Measurements from ENCODE around the gene CHST9. TPM values are rescaled to one million over a fixed set of nuclear protein-coding genes. Genes with fewer than 3 reads are reported as not detected.
"Not testable (repeated sequence)": the region's sequence is repeated elsewhere in the genome, so short reads cannot be mapped to it uniquely, and the experiment has no call there.

Gene CHST9
- total and polyA plus RNA-seq, 8 donors = 3.9 to 17.2 (median 7.8) TPM

GRCh38 chr18:26976206-26976605, 208.9 kb downstream of the CHST9 start:
- intact Hi-C loops (cut with DNase I) = no loop called here

GRCh38 chr18:26972549-26972948, 212.6 kb downstream of the CHST9 start:
- H3K4me3 ChIP-seq; ATAC-seq; H3K9me3 ChIP-seq; H3K36me3 ChIP-seq; H3K27ac ChIP-seq; DNase-seq; H3K27me3 ChIP-seq; H3K4me1 ChIP-seq; intact Hi-C loops (cut with DNase I); FAIRE-seq: not testable (repeated sequence)
- 87 to 88% methylated on average over 15 of the region's 15 CpGs for WGBS, 2 donors

More at GRCh38 chr18:26976206-26976605, 208.9 kb downstream of the CHST9 start:
- FAIRE-seq (no peak), ATAC-seq (no peak), DNase-seq (no peak)
- no peak for TF ChIP-seq CTCF (IDR thresholded peaks at IDR 0.05)
- H3K4me1 ChIP-seq = no peaks in the 10 kb centered on the region
- H3K27me3 ChIP-seq = no peaks in the 10 kb centered on the region
- H3K36me3 ChIP-seq = no peaks in the 10 kb centered on the region
- no peaks in the 10 kb centered on the region for H3K9me3 ChIP-seq
- 80 to 94% methylated on average over 2 of the region's 2 CpGs for WGBS, 2 donors
- H3K27ac ChIP-seq = no peak overlapping the region
- no peak overlapping the region for H3K4me3 ChIP-seq

- Histone ChIP-seq H3K36me3 (no peaks in the 10 kb centered on the region), H3K9me3 (no peaks in the 10 kb centered on the region), H3K4me3 (no peak overlapping the region), H3K27ac (no peak overlapping the region), H3K27me3 (no peaks in the 10 kb centered on the region), H3K4me1 (no peaks in the 10 kb centered on the region)
- no peak for FAIRE-seq
- TF ChIP-seq CTCF (IDR thresholded peaks at IDR 0.05) = no peak
- ATAC-seq = no peak
- 77 to 78% methylated on average over 8 of the region's 8 CpGs for WGBS, 2 donors
- DNase-seq = no peak
- intact Hi-C loops (cut with DNase I) = no loop called here
These were observed 213.7 kb downstream of the CHST9 start for GRCh38 chr18:26971409-26971808.

GRCh38 chr18:26970637-26971036, 214.5 kb downstream of the CHST9 start:
- H3K27me3 ChIP-seq = no peaks in the 10 kb centered on the region
- intact Hi-C loops (cut with DNase I) = no loop called here
- TF ChIP-seq CTCF (IDR thresholded peaks at IDR 0.05) = no peak
- DNase-seq = no peak
- H3K9me3 ChIP-seq = no peaks in the 10 kb centered on the region
- no peak for ATAC-seq
- H3K4me3 ChIP-seq = no peak overlapping the region
- no peaks in the 10 kb centered on the region for H3K4me1 ChIP-seq
- FAIRE-seq = no peak
- no peak overlapping the region for H3K27ac ChIP-seq
- WGBS, 2 donors = 66 to 75% methylated on average over 4 of the region's 4 CpGs
- H3K36me3 ChIP-seq = no peaks in the 10 kb centered on the region

- H3K4me1 ChIP-seq = no peaks in the 10 kb centered on the region
- WGBS, 2 donors = 75 to 89% methylated on average over 3 of the region's 3 CpGs
- H3K27ac ChIP-seq = no peak overlapping the region
- no peak for DNase-seq
- FAIRE-seq = no peak
- no peak for TF ChIP-seq CTCF (IDR thresholded peaks at IDR 0.05)
- peak in 1 of 4 donors; percentile 21 for ATAC-seq
- H3K4me3 ChIP-seq = no peak overlapping the region
- no peaks in the 10 kb centered on the region for H3K9me3 ChIP-seq
- H3K27me3 ChIP-seq = no peaks in the 10 kb centered on the region
- intact Hi-C loops (cut with DNase I) = no loop called here
- H3K36me3 ChIP-seq = no peaks in the 10 kb centered on the region
These were observed 219.9 kb downstream of the CHST9 start for GRCh38 chr18:26965206-26965605.

Measured in pancreas (tissue), 10 donors.